GM21529 (cell line): ENCODE data around the gene PDE8B.
"Not testable (repeated sequence)": the region's sequence is repeated elsewhere in the genome, so short reads cannot be mapped to it uniquely, and the experiment has no call there.

ENCODE experiments used
- ATAC-seq: cut with Tn5 transposase; IDR thresholded peaks from one replicate; pipeline ENCODE4 v1.9.1; 2021; ENCODE audit not compliant: unreplicated experiment

The PDE8B gene

GRCh38 chr5:77428526-77428925 lies 218.0 kb downstream of the PDE8B start:
- ATAC-seq: no peak

- ATAC-seq: no peak
Observed at GRCh38 chr5:77430726-77431125, 220.2 kb downstream of the PDE8B start.

- ATAC-seq: no peak
Observed at GRCh38 chr5:77431286-77431685, 220.8 kb downstream of the PDE8B start.

GRCh38 chr5:77431719-77432118 lies 221.2 kb downstream of the PDE8B start:
- no peak for ATAC-seq

GRCh38 chr5:77437194-77437593 lies 226.7 kb downstream of the PDE8B start:
- no peak for ATAC-seq

GRCh38 chr5:77438071-77438470 lies 227.6 kb downstream of the PDE8B start:
- ATAC-seq: no peak

GRCh38 chr5:77443670-77444069 lies 233.2 kb downstream of the PDE8B start:
- no peak for ATAC-seq

- ATAC-seq: no peak
Observed at GRCh38 chr5:77444356-77444755, 233.9 kb downstream of the PDE8B start.

GRCh38 chr5:77448831-77449230 lies 238.4 kb downstream of the PDE8B start:
- no peak for ATAC-seq

GRCh38 chr5:77449277-77449676 lies 238.8 kb downstream of the PDE8B start:
- ATAC-seq: no peak

- no peak for ATAC-seq
Observed at GRCh38 chr5:77449981-77450380, 239.5 kb downstream of the PDE8B start.

- no peak for ATAC-seq
Observed at GRCh38 chr5:77452351-77452750, 241.9 kb downstream of the PDE8B start.

GRCh38 chr5:77454123-77454522 lies 243.6 kb downstream of the PDE8B start:
- no peak for ATAC-seq

- no peak for ATAC-seq
Observed at GRCh38 chr5:77461287-77461686, 250.8 kb downstream of the PDE8B start.

GRCh38 chr5:77463905-77464304 lies 253.4 kb downstream of the PDE8B start:
- ATAC-seq: no peak

GRCh38 chr5:77468875-77469274 lies 258.4 kb downstream of the PDE8B start:
- not testable (repeated sequence) for ATAC-seq

- ATAC-seq: not testable (repeated sequence)
Observed at GRCh38 chr5:77475041-77475440, 264.6 kb downstream of the PDE8B start.
